ENCODE measurements around the gene TPRG1. TPM values are rescaled to one million over a fixed set of nuclear protein-coding genes. Genes with fewer than 3 reads are reported as not detected.

The TPRG1 gene
- total and polyA plus RNA-seq, 2 donors (not counting 1 experiment from before 2014, with no cell fraction given) = 0.21 to 0.39 TPM

- intact Hi-C loops (cut with micrococcal nuclease) = no loop called here
- Mint-ChIP-seq H3K27ac (no peak overlapping the region), H3K4me3 (no peak overlapping the region), H3K27me3 (peaks cover 39% of the 10 kb centered on the region), H3K9me3 (ENCODE audit: insufficient read depth) (no peaks in the 10 kb centered on the region), H3K4me1 (no peaks in the 10 kb centered on the region)
- Histone ChIP-seq H3K9ac (ENCODE audit: low read length) (no peak overlapping the region), H3K9me3 (ENCODE audit: control extremely low read depth in 1 of 3, control insufficient read depth in 2 of 3, insufficient read depth in 1 of 3, low read length in 2 of 3) (no peaks in the 10 kb centered on the region), H2AFZ (ENCODE audit: insufficient read depth, low read depth, low read length, poor library complexity, severe bottlenecking) (no peak overlapping the region), H3K27me3 (replicated peaks in 1 of 4; ENCODE audit: control extremely low read depth in 1 of 4, control insufficient read depth in 3 of 4, insufficient read depth in 4 of 4, low read length in 3 of 4) (peaks cover 0 to 5% (median 0%) of the 10 kb centered on the region in 4 experiments), H3K36me3 (replicated peaks in 1 of 2; ENCODE audit: control extremely low read depth in 1 of 2, control insufficient read depth in 1 of 2, extremely low read depth in 1 of 2, insufficient read depth in 2 of 2, low read length in 1 of 2) (no peaks in the 10 kb centered on the region), H3K4me2 (replicated peaks; ENCODE audit: low read depth, low read length, poor library complexity, severe bottlenecking) (no peak overlapping the region), H4K20me1 (ENCODE audit: control insufficient read depth, insufficient read depth, low read length, poor library complexity, severe bottlenecking) (no peaks in the 10 kb centered on the region), H3K79me2 (ENCODE audit: control insufficient read depth, insufficient read depth, low read length) (no peaks in the 10 kb centered on the region), H3K4me3 (ENCODE audit: control extremely low read depth in 1 of 5, extremely low read depth in 1 of 5, insufficient read depth in 1 of 5, low read depth in 2 of 5, low read length in 4 of 5) (no peak overlapping the region), H3K27ac (ENCODE audit: low read length in 2 of 2) (no peak overlapping the region), H3K4me1 (ENCODE audit: control insufficient read depth in 2 of 2, insufficient read depth in 2 of 2, low read length in 2 of 2) (no peaks in the 10 kb centered on the region)
- ChIA-PET POLR2A (no interaction called here), CTCF (no interaction called here)
- TF ChIP-seq EZH2 (IDR thresholded peaks at IDR 0.05; ENCODE audit: borderline replicate concordance, insufficient read depth, low read depth, low read length, poor library complexity, severe bottlenecking) = no peak
- TF ChIP-seq, protein P1, sequence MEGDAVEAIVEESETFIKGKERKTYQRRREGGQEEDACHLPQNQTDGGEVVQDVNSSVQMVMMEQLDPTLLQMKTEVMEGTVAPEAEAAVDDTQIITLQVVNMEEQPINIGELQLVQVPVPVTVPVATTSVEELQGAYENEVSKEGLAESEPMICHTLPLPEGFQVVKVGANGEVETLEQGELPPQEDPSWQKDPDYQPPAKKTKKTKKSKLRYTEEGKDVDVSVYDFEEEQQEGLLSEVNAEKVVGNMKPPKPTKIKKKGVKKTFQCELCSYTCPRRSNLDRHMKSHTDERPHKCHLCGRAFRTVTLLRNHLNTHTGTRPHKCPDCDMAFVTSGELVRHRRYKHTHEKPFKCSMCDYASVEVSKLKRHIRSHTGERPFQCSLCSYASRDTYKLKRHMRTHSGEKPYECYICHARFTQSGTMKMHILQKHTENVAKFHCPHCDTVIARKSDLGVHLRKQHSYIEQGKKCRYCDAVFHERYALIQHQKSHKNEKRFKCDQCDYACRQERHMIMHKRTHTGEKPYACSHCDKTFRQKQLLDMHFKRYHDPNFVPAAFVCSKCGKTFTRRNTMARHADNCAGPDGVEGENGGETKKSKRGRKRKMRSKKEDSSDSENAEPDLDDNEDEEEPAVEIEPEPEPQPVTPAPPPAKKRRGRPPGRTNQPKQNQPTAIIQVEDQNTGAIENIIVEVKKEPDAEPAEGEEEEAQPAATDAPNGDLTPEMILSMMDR (IDR thresholded peaks at IDR 0.05) = no peak
- DNase-seq = no peak
- WGBS (ENCODE audit: insufficient coverage) = 88% methylated on average over 5 of the region's 7 CpGs
- no peak for ATAC-seq (ENCODE audit: low read depth)
Observed at GRCh38 chr3:189158034-189158433, 13.7 kb upstream of the TPRG1 start.

DNA sequence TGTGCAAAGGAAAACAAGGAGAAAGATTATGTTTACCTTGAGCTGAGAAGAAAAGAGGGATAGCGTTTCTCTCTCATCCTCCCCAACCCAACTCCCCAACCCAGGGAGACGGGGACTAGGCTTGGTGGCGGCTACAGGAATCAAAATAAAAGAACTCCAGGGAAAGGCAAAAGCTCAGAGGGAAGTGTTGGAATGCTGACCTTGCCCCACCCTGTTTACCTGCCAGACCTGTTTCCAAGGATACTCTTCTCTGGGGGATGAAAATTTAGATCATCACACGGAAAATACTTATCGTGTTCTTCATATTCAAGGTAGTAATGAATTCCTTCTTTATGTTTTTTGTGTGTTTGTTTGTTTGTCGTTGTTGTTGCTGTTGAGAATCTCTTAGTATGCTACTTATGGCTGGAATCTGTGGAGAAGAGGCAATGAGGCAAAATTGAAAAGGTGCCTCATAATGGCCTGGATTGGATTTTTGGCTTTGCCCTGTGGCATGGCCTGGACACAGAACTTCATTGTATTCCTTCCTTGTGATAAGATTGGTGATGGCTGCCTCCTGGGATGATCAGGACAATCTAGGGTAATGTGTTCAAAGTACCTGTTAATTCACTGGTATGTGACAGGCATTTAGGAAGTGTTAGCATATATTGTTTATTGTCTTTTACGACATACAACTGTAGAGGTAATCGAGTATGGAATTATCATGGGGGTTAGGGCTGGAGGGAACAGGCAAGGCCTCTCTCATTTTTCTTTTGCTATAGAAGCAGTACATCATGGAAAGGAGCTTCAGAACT is 11.1 kb upstream of the TPRG1 start:
- intact Hi-C loops (cut with micrococcal nuclease) = no loop called here
- H3K9ac ChIP-seq (ENCODE audit: low read length) = no peak overlapping the region

More for the DNA sequence above, 11.1 kb upstream of the TPRG1 start:
- no peak for TF ChIP-seq EZH2 (IDR thresholded peaks at IDR 0.05; ENCODE audit: borderline replicate concordance, insufficient read depth, low read depth, low read length, poor library complexity, severe bottlenecking)
- TF ChIP-seq, protein P1 (IDR thresholded peaks at IDR 0.05) = no peak
- no peaks in the 10 kb centered on the region for H3K9me3 Mint-ChIP-seq (ENCODE audit: insufficient read depth)
- Histone ChIP-seq H3K9me3 (ENCODE audit: control extremely low read depth in 1 of 3, control insufficient read depth in 2 of 3, insufficient read depth in 1 of 3, low read length in 2 of 3) (no peaks in the 10 kb centered on the region), H2AFZ (ENCODE audit: insufficient read depth, low read depth, low read length, poor library complexity, severe bottlenecking) (no peak overlapping the region), H3K4me3 (ENCODE audit: control extremely low read depth in 1 of 5, extremely low read depth in 1 of 5, insufficient read depth in 1 of 5, low read depth in 2 of 5, low read length in 4 of 5) (no peak overlapping the region), H3K4me2 (replicated peaks; ENCODE audit: low read depth, low read length, poor library complexity, severe bottlenecking) (no peak overlapping the region), H3K36me3 (replicated peaks in 1 of 2; ENCODE audit: control extremely low read depth in 1 of 2, control insufficient read depth in 1 of 2, extremely low read depth in 1 of 2, insufficient read depth in 2 of 2, low read length in 1 of 2) (no peaks in the 10 kb centered on the region), H3K27me3 (replicated peaks in 1 of 4; ENCODE audit: control extremely low read depth in 1 of 4, control insufficient read depth in 3 of 4, insufficient read depth in 4 of 4, low read length in 3 of 4) (peaks cover 0 to 5% (median 0%) of the 10 kb centered on the region in 4 experiments), H3K4me1 (ENCODE audit: control insufficient read depth in 2 of 2, insufficient read depth in 2 of 2, low read length in 2 of 2) (no peaks in the 10 kb centered on the region), H4K20me1 (ENCODE audit: control insufficient read depth, insufficient read depth, low read length, poor library complexity, severe bottlenecking) (no peaks in the 10 kb centered on the region), H3K27ac (ENCODE audit: low read length in 2 of 2) (no peak overlapping the region), H3K79me2 (ENCODE audit: control insufficient read depth, insufficient read depth, low read length) (no peaks in the 10 kb centered on the region)
- H3K4me3 Mint-ChIP-seq = no peak overlapping the region
- DNase-seq = no peak
- POLR2A ChIA-PET = no interaction called here
- 60% methylated on average over 3 of the region's 8 CpGs for WGBS (ENCODE audit: insufficient coverage)
- ATAC-seq (ENCODE audit: low read depth) = no peak
- CTCF ChIA-PET = interaction anchor here (1.0 kb wide), 1 partner anchor 12 kb away, joined by 3 read pairs; no protein-coding TSS in a partner anchor
- H3K4me1 Mint-ChIP-seq = no peaks in the 10 kb centered on the region
- peaks cover 27% of the 10 kb centered on the region for H3K27me3 Mint-ChIP-seq
- H3K27ac Mint-ChIP-seq = no peak overlapping the region

Data from B cell (primary cell).